Choroid plexus epithelial cell (primary cell): Measurements from ENCODE around the gene PCYT2.

Source experiments
- DNase-seq: peaks from one replicate; pipeline ENCODE4 v3.0.0-alpha.2; 2010; ENCODE audit warnings: low read depth
- H3K4me3 ChIP-seq: 2 replicates; pipeline ENCODE4 v1.5.1; 2011; ENCODE audit warnings: low read depth, mild to moderate bottlenecking, control low read depth, low read length, moderate library complexity
- CTCF ChIP-seq: conservative IDR thresholded peaks from 2 replicates; pipeline ENCODE4 v1.5.1; 2011; ENCODE audit warnings: low read depth, mild to moderate bottlenecking, control low read depth, inconsistent platforms, low read length, moderate library complexity

The PCYT2 gene

DNA sequence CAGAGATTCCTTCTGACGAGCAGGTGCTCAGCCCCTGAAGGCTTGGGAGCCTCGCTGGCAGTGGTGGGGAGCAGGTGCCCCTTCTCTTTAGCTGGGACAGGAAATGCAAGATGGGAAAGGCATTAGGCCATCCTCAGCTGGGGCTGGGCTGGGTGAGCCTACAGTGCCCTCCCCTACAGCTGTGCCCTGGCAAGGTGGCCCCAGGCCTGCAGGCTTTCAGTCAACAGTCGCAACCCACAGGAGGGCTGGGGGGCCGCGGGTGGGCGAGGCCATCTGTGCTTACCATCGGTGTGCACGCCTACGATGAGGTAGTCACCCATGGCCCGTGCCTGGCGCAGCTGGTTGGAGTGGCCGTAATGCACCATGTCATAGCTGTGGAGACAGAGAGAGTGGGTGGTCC lies 2.0 kb downstream of the PCYT2 start:
- H3K4me3 ChIP-seq: no peak overlapping the region
- TF ChIP-seq CTCF: no peak
- no peak for DNase-seq

- no peak for DNase-seq
- no peak overlapping the region for H3K4me3 ChIP-seq
- no peak for TF ChIP-seq CTCF
These were observed 2.4 kb downstream of the PCYT2 start for GRCh38 chr17:81908793-81909192.

GRCh38 chr17:81907219-81908145 lies 3.7 kb downstream of the PCYT2 start:
- no peak overlapping the region for H3K4me3 ChIP-seq
- DNase-seq: no peak
- peak; percentile 27 for TF ChIP-seq CTCF

DNA sequence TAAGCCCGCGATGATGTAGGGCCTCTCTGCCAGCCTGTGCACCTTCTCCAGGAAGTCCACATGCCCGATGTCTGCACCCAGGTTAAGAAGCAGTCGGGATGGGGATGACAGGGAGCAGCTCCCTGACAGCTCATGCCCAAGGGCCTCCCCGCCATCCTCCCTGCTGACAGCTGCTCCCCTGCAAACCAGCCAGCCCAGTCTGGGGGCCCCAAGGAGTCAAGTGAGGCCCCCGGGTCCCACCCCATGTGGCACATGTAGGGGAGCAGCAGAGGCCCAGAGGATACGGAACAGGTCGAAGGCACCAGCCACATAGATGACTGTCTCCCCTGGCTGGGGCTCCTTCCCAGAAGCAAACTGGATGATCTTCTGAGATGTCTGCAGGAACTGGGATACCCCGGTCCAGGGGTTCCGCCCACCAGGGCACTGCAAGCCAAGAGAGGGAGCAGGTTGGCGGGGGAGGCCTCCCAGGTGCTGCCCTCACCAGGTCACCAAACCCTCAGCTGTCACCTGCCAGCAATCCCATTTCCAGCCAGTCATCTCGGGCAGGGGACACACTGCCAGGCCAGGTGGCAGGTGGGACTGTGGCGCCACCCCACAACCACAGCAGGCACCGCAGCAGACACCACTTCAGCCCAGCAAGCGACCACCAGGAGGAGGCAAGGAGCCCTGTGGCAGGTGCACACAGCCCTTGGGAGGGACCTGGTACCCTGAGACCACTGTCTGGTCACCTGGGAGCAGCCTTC lies 4.6 kb downstream of the PCYT2 start:
- DNase-seq: no peak
- TF ChIP-seq CTCF: peak; percentile 22

GRCh38 chr17:81905993-81906392 lies 5.2 kb downstream of the PCYT2 start:
- no peak overlapping the region for H3K4me3 ChIP-seq
- no peak for DNase-seq
- no peak for TF ChIP-seq CTCF

More for the DNA sequence above, 4.6 kb downstream of the PCYT2 start:
- H3K4me3 ChIP-seq: no peak overlapping the region

DNA sequence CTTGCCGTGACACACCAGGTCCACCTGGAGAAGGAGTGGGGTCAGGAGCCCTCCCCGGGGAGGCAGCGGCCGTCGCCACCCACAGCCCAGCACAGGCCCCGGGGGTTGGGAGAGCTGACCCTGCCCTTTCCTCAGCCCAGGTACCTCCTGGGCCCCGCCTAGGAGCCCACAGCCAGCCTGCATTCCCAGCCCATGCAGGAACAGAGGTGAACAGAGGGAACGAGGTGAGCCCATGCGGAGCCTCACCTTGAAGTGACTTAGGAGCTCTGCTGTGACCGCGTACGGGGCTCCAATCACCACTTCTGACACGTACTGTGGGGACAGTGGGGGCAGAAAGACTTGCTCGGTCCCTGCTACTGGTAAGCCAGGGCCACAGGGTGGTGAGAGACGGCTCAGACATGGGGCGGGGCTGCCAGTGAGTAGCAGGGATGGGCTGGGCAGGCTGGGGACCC lies 5.7 kb downstream of the PCYT2 start:
- H3K4me3 ChIP-seq: no peak overlapping the region
- no peak for TF ChIP-seq CTCF
- no peak for DNase-seq
